BJ (cell line): Measurements from ENCODE around the gene ANKRD45. TPM values are rescaled to one million over a fixed set of nuclear protein-coding genes. Genes with fewer than 3 reads are reported as not detected.
"Not testable (repeated sequence)": the region's sequence is repeated elsewhere in the genome, so short reads cannot be mapped to it uniquely, and the experiment has no call there.

ENCODE experiments used
- CTCF ChIA-PET: fragments of 350-600 bp; formaldehyde crosslinking; extraction: SDS; loops from one replicate; lab custom pipeline; 2021; ENCODE audit warnings: antibody characterized with exemption, inconsistent platforms; lab: Yijun Ruan, JAX
- POLR2A ChIA-PET: fragments of 300-600 bp; sonication (Branson Sonifier 250); formaldehyde crosslinking; extraction: SDS; loops from one replicate; lab custom pipeline; 2021; ENCODE audit warnings: antibody characterized with exemption; lab: Charles Lee
- DNase-seq: peaks from one replicate; pipeline ENCODE4 v3.0.0-alpha.2; 2011; ENCODE audit warnings: low read depth
- H3K27me3 ChIP-seq: 2 replicates; pipeline ENCODE4 v1.6.0; 2011; ENCODE audit warnings: low read length; ENCODE audit not compliant: control insufficient read depth, insufficient read depth
- H3K36me3 ChIP-seq: 2 replicates; pipeline ENCODE4 v1.5.1; 2011; ENCODE audit warnings: low read length; ENCODE audit not compliant: control insufficient read depth, insufficient read depth
- H3K4me3 ChIP-seq: 2 replicates; pipeline ENCODE4 v1.5.1; 2011; ENCODE audit warnings: low read depth, mild to moderate bottlenecking, control low read depth, low read length
- CTCF ChIP-seq: IDR thresholded peaks from 2 replicates; pipeline ENCODE4 v1.5.1; 2011; ENCODE audit warnings: low read depth, mild to moderate bottlenecking, control low read depth, inconsistent platforms, low read length, moderate library complexity; ENCODE audit not compliant: insufficient read depth
- polyA plus RNA-seq: library from polyadenylated mRNA; depleted of rRNA; stranded (reverse); fragments of >200 nt; gene quantifications from 2 replicates; pipeline ENCODE4 v1.2.3, GENCODE V29; 2011

ANKRD45 gene
- polyA plus RNA-seq, 1 experiment = not detected

GRCh38 chr1:173688300-173688699, 18.6 kb upstream of the ANKRD45 start:
- DNase-seq = no peak
- no peak overlapping the region for H3K4me3 ChIP-seq

GRCh38 chr1:173685121-173685520, 15.5 kb upstream of the ANKRD45 start:
- H3K27me3 ChIP-seq, POLR2A ChIA-PET, H3K4me3 ChIP-seq, DNase-seq, CTCF ChIA-PET, H3K36me3 ChIP-seq: not testable (repeated sequence)

More at GRCh38 chr1:173688300-173688699, 18.6 kb upstream of the ANKRD45 start:
- Histone ChIP-seq H3K27me3 (no peaks in the 10 kb centered on the region), H3K36me3 (no peaks in the 10 kb centered on the region)
- TF ChIP-seq CTCF = no peak
- ChIA-PET POLR2A (no interaction called here), CTCF (no interaction called here)

- CTCF ChIA-PET, POLR2A ChIA-PET, H3K4me3 ChIP-seq, H3K27me3 ChIP-seq, H3K36me3 ChIP-seq, DNase-seq: not testable (repeated sequence)
These were observed 14.2 kb upstream of the ANKRD45 start for GRCh38 chr1:173683838-173684237.

- H3K27me3 ChIP-seq = no peaks in the 10 kb centered on the region
These were observed 12.5 kb upstream of the ANKRD45 start for GRCh38 chr1:173682184-173682583.

GRCh38 chr1:173680152-173680551, 10.5 kb upstream of the ANKRD45 start:
- H3K27me3 ChIP-seq, CTCF ChIA-PET, DNase-seq, POLR2A ChIA-PET, H3K36me3 ChIP-seq, H3K4me3 ChIP-seq: not testable (repeated sequence)

More at GRCh38 chr1:173682184-173682583, 12.5 kb upstream of the ANKRD45 start:
- POLR2A ChIA-PET = no interaction called here
- CTCF ChIA-PET = interaction anchor here (1.1 kb wide), 1 partner anchor 37 kb away, joined by 3 read pairs; no protein-coding TSS in a partner anchor
- TF ChIP-seq CTCF = no peak
- no peak overlapping the region for H3K4me3 ChIP-seq
- DNase-seq = no peak
- H3K36me3 ChIP-seq = no peaks in the 10 kb centered on the region

GRCh38 chr1:173674496-173674895, 4.8 kb upstream of the ANKRD45 start:
- DNase-seq, POLR2A ChIA-PET, H3K36me3 ChIP-seq, H3K27me3 ChIP-seq, CTCF ChIA-PET, H3K4me3 ChIP-seq: not testable (repeated sequence)

GRCh38 chr1:173666646-173667045, 3.0 kb downstream of the ANKRD45 start:
- ChIA-PET POLR2A (no interaction called here), CTCF (interaction anchor here (1.0 kb wide), 1 partner anchor 50 kb away, joined by 3 read pairs; no protein-coding TSS in a partner anchor)
- Histone ChIP-seq H3K27me3 (no peaks in the 10 kb centered on the region), H3K36me3 (no peaks in the 10 kb centered on the region), H3K4me3 (no peak overlapping the region)
- no peak for TF ChIP-seq CTCF
- DNase-seq = no peak
